SK-N-SH (cell line): ENCODE measurements around the gene VWA3A.

Source experiments
- EZH2phosphoT487 ChIP-seq: fragments of 200-600 bp; sonication (generic); IDR thresholded peaks from 2 replicates; pipeline ENCODE4 v1.6.1; 2017; ENCODE audit warnings: low read depth, mixed run types, mild to moderate bottlenecking, antibody characterized with exemption, moderate library complexity, borderline replicate concordance
- RXRA ChIP-seq: IDR thresholded peaks from 2 replicates; pipeline ENCODE4 v1.4.0; 2012; ENCODE audit warnings: low read depth, mild to moderate bottlenecking, borderline replicate concordance
- TF ChIP-seq, protein P1 (sequence below): fragments of 200-600 bp; sonication (generic); IDR thresholded peaks from 2 replicates; pipeline ENCODE4 v1.6.1; 2017; ENCODE audit warnings: antibody characterized with exemption, mild to moderate bottlenecking, moderate library complexity

DNA sequence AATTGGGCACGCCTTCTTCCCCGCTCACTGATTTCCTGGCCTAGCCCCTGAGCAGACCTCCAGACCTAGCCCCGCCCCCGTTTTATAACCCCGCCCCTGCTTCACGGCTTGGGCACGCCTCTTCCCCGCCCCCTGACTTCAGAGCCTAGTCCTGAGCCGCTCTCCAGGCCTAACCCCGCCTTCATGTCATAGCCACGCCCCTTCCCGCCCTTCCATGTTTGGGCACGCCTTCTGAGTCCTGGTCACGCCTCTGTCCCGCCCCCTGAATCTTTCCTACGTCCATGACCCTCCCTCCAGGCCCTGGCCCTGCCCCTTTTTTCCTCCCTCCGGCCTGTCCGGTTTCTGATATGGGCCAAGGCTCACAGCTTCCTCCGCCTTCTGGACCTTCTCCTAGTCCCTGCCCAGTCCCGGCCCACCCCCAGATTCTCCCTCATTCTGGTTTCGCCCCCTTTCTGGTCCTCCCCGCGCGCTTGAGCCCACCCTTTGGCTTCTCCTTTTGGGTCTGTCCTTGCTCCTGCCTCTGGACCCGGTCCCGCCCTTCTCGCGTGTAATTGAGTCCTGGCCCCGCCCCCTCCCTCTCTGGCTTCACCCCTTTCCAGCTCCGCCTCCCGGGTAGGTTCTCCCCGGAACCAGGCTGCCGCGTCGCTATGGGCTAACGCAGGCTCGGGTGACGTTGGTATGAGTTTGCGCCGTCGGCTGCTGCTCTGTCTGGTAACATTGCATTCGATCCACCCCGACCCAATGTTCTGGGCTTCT is 98.6 kb downstream of the VWA3A start:
- TF ChIP-seq, protein P1, sequence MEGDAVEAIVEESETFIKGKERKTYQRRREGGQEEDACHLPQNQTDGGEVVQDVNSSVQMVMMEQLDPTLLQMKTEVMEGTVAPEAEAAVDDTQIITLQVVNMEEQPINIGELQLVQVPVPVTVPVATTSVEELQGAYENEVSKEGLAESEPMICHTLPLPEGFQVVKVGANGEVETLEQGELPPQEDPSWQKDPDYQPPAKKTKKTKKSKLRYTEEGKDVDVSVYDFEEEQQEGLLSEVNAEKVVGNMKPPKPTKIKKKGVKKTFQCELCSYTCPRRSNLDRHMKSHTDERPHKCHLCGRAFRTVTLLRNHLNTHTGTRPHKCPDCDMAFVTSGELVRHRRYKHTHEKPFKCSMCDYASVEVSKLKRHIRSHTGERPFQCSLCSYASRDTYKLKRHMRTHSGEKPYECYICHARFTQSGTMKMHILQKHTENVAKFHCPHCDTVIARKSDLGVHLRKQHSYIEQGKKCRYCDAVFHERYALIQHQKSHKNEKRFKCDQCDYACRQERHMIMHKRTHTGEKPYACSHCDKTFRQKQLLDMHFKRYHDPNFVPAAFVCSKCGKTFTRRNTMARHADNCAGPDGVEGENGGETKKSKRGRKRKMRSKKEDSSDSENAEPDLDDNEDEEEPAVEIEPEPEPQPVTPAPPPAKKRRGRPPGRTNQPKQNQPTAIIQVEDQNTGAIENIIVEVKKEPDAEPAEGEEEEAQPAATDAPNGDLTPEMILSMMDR: no peak
- no peak for TF ChIP-seq RXRA
- no peak for TF ChIP-seq EZH2phosphoT487
